GM21526 (cell line): ENCODE results near the gene ATP12A.

ENCODE experiments used
- ATAC-seq: cut with Tn5 transposase; IDR thresholded peaks from one replicate; pipeline ENCODE4 v1.9.1; 2021; ENCODE audit warnings: moderate library complexity; ENCODE audit not compliant: unreplicated experiment, low FRiP score

ATP12A gene

DNA sequence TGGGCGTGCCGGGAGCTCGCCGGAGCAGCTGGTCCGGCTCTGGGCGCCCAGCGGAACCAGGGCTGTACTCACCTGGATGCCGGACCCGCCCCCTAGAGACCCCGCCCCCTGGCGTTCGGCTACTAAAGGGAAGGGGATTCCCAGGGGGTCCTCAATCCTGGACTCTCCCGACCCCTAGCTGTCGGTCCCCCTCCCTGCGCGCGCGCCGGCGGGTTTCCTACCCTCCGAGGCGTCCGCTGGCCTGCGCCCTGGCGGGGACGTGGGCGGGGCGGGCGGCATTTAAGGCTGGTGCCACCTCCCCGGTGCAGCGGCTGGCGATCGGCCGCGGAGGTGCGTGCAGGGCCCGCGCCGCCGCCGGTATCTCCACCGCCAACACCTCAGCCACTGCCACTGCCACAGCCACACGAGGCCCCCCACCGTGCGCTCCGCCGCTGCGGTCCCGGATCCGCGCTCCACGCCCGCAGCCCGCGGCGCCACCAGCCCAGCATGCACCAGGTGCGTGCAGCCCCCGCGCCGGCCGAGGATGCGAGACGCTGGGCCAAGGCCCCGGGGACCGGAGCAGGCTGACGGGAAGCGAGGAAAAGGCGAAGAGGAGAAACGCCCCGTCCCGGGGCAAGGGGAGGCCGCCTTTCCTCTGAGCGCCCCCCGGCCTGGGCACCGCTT, at the start of gene ATP12A:
Gene ATP12A (plus strand): TSS at position 151 of the 663 bp plus-strand sequence. CDS start 336 bp downstream, at position 487.
- ATAC-seq: no peak

DNA sequence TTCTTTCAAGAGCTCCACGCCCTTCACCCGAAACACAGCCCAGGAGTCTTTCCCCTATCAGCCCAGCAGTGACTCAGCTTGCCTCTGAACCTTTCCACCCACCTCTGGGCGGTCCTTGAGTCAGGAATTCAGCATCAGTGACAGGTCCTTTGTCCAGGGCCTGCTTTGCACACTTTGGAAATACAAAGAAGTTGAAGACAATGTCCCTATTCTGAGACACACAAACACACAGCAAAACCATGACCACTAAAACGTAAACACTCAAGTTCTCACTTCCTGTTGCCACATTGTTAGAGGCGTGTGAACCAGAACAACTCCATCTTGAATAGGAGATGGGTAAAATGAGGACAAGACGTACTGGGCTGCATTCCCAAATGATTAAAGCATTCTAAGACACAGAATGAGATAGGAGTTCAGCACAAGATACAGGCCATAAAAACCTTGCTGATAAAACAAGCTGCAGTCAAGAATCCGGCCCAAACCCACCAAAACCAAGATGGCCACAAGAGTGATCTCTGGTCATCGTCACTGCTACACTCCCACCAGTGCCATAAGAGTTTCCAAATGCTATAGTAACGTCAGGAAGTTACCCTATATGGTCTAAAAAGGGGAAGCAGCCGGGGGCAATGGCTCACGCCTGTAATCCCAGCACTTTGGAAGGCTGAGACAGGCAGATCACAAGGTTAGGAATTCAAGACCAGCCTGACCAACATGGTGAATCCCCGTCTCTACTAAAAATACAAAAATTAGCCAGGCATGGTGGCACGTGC, 49.2 kb upstream of the ATP12A start:
- no peak for ATAC-seq

DNA sequence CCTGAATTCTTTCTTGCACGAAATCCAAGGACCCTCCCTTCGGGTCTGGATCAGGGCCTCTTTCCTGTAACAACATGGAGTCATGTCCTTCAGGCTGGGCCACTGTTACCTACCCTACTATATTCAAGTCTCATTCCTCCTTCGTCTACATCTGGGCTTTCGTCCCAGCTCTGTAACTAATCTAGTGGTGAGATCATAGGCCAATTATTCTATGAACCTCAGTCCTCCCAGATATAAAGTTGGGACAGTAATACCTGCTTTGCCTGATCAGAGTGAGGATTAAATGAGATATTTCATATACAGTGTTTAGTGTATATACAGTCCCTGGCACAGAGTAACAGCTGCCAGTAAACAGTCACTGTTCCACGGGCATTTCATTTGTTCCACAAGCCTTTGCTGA, 48.3 kb upstream of the ATP12A start:
- ATAC-seq: no peak

DNA sequence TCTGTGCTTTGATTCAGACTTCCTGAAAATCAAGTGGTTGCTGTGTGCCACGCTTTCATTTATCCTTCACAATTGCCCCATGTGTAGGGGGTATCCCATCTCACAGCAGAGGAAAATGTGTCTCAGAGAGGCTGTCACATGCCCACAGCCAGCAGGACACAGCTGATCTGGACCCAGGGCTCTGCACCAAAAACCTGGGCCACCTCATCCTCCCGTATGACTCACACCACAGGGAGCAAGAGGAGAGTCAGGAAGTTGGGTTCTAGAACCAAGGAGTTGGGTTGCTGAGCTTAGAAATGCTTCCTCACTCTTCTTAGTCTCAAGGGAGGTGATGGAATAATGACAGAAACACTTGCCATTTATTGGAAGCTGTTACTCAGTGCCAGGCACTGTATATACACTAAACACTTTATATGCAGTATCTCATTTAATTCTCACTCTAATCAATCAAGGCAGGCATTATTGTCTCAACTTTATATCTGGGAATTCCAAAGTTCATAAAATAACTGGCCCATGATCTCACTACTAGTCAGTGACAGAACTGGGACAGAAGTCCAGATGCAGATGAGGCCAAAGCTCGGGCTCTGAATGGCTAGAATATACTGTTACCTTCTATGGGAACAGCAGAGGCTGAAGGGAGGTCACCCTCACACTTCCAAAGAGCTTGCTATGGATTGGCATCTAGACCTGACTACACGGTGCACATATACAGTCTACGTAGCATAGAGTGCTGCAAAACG, 47.7 kb upstream of the ATP12A start:
- ATAC-seq: no peak

DNA sequence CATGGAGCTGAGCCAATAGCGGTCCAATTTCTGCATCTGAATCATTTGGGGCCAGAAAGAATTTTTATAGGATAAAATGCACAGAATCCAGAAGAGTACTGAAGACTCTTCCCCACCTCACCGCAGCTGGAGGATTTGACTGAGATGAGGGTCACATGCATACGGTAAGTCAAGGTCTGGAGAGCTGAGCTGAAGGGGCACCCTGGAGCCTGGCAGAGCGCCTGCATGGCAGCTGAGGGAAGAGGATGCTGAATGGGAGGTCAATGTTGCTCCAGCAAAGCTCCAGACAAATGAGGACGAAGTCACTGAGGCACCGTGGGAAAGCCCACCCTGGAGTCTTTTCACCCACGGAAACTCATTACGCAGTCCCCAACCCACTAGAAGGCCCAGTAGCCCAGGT, 43.4 kb upstream of the ATP12A start:
- ATAC-seq: no peak

DNA sequence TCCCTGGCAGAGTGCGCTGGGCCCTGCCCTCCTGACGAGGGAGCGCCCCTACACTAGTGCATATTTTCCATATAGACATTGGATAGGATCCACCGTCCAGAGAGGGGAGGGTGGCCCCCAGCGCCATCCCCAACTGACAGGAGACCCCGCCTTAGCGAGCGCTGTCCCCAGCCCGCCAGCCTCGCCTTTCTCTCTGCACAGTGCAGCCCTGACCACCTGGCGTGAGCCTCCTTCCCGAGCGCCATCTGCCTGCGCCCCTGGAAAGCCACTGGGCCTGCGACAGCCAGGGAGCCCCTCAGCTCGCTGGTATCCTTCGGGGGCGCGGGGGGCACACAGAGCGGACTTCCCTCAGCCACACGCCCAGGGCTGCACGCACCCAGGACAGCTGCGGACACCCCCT, 42.1 kb upstream of the ATP12A start:
- ATAC-seq: no peak

DNA sequence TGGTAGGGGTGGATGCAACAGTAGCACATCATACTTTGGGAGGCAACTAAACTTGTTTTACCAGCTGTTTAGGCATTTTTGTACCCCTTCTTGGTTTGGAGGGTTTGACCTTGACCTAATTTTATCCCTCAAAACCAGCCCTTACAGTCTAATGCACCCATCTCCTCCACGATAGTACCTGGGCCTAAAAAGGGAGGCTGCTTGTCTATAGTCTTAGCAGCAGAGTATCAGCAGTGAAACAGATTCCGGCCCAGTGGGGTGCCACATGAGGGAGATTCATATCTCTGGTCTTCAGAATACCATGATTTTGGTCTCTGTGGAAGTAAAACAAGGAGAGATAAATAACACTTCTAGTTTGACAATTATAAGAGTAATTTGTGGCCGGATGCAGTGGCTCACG, 39.5 kb upstream of the ATP12A start:
- ATAC-seq: no peak

DNA sequence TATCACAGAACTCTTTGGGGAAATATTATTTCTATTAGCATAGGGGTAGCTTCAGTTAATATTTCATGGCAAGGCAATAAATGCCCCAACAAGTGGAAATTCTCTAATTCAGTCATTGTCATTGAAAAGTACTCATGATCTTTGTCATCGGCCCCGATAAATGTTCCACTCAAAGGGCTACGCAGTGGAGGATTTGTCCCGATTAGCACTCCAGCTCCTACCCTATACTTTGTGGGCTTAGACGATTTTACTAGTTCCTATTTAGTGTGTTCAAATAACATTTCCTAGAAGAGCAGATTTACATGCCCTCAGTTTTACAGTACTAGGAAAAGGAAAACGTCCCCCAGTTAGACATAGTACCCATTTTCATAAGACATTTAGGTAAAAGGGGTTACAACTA, 38.0 kb upstream of the ATP12A start:
- no peak for ATAC-seq

DNA sequence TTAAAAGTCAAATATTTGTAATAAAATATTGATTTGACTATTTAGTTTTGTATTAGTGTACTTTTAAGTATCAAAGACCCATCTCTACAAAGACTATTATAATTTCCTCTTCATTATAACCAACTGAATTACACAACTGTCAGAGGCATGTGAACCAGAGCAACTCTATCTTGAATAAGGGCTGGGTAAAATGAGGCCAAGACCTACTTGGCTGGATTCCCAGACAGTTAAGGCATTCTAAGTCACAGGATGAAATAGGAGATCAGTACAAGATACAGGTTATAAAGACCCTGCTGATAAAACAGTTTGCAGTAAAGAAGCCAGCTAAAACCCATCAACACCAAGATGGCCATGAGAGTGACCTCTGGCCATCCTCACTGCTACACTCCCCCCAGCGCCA, 36.2 kb upstream of the ATP12A start:
- ATAC-seq: no peak

DNA sequence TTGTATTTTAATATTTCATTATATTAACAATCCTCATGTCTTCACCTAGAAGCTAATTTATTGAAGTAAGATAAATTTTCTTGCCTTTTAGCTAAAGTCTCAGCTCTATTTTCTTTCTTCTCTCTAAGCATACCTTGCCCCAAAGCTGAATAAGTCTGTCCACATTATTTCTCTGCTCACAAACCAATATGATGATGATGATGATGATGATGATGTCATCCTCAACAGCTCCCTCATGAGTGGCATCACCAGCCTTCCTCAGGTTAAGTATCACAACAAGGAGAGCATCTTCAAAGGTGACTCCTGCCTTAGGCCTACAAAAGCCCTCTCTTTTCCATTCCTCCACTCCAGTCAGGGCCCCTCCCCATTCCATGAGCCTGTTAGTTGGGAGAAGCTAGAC, 31.9 kb upstream of the ATP12A start:
- ATAC-seq: no peak

DNA sequence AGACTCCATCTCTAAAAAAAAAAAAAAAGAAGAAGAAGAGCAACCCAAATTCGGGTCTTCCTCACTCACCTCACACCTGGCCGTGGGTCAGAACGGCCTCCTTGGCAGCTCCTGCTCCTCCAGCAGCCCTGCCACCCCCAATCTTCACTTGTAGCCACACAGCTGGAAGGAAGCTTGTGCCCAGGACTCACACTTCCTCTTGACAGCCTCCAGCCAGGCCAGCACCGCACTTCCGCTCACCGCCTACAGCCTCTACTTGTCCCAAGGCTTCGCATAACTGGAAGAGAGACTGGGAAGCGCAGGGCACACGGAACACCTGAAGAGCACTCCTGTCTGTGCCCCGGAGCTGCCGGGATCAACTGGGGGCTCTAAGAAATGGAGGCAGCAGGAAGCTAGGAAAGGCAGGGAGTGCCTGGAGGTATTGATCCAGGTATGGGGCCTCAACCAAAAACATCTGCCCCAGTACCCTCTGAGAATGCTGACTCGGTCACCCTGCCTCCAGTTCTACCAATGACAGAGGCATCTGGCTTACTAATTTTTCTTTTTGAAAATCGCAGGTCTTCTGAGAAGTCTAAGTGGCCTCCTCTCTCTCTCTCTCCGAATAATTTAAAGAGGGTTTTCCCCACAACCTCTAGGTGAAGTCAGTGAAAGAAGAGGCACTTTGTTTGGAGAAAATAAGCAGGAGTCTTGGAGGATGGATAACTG, 31.1 kb upstream of the ATP12A start:
- no peak for ATAC-seq

DNA sequence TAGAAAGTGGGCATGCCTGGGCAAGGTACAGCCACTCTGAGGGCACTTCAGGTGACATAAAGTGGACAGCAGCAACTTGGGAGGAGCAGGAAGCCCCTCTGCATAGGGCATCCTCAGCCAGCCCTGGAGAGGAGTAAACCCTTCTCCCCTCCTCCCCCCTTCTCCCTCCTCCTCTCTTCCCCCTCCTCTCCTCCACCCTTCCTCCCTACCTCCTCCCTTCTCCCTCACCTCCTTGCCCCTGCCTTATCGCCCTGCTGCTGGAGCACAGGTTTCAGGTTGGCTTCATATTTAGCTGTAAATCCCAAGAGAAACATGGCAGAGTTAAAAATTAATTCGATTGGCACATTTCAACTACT, 30.5 kb upstream of the ATP12A start:
- no peak for ATAC-seq

DNA sequence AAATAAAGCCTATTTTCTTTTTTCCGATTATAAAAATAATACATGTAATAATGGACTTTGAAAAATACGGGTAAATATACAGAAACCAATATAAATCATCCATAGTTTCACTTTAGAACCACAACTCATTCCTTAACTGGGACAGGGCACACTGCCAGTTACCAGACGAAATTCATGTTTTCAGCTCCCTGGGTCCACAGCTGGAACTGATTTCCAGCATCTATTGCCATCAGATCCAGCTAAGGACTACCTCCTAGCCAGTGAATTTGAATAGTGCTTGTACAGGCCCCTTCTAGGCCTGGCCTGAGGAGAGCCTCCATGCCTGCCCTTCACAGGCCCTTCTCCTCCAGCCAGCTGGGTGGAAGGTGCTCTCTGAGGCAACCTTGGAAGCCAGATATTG, 30.0 kb upstream of the ATP12A start:
- no peak for ATAC-seq

DNA sequence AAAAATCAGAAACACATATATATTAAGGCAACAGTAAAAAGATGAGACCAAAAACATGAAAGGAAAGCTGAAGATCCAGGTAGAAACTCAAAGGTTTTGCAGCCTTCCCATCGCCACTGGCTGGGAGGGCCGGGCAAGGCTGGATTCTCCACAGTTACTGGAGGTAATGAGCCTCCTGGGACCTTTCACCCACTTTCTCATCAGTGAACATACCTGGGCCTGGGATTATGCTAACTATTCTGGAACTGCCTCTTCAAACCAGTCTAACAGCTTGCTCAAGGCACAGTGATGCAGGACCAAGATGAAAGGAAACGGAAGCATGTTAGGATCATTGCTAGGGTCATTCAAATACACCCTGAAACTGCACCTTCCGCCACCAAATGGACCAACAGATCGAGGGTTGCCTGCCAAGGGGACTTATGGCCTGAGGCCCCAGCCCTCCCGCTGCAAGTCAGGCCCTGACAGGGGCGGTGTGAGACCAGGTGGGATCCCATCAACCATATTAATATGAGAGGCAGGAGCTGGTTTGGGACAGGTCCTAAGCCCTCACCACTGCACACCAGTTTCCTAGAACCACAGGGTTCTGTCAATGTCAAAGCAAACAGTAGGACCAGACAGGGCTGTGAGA, 28.4 kb upstream of the ATP12A start:
- ATAC-seq: no peak

DNA sequence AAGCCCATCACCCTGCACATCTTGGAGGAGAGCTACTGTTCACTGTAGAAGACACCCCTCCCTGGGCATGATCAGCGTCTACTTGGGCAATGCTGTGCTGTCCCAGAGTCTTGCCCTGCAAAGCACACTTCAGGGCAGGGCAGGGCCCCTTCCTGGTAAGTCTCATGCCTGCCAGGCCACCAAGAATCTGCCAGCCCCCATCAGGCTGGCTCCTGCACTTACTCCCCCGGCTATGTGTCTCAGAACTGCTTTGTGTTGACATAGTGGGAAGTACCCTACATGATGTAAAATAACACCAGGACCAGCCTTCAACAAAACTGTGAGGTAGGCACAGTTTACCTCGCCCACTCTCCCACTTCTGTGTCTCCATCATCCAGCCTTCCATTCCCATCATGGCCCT, 27.8 kb upstream of the ATP12A start:
- no peak for ATAC-seq

DNA sequence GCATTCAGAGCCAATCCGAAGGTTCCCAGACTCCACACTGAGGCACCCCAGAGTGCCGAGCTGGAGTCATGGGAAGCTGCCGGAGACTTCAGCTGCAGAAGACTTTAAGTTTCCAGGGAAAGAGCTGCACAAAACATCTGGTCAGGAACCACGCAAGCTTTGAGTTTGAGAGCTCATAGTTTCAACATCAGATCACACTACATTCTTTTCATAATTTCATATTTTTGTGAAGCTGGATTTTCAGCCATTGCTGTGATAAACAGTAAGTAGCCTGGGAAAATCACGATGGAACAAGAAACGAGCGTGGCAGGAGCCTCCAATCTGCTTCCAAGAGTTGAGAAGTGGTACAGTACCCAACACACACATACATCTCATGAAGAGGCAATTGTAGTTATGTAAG, 25.5 kb upstream of the ATP12A start:
- no peak for ATAC-seq

DNA sequence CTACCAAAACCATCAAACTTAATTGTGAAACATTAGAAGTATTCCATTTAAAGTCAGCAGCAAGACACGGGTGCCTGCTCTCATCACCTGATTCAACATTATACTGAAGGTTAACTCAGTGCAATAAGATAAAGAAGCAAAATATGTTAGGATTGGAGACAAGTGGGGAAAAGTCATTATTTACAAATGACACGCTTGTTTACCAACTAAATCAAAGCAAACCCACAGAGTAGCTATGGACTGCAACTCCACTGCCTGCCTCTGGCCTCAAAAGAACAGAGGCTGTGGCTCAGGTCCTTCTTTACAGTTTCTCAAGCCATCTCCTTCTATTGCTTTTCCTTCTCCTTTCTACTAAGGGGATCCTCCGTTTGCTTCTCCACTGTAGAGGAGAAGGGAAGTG, 21.0 kb upstream of the ATP12A start:
- no peak for ATAC-seq

DNA sequence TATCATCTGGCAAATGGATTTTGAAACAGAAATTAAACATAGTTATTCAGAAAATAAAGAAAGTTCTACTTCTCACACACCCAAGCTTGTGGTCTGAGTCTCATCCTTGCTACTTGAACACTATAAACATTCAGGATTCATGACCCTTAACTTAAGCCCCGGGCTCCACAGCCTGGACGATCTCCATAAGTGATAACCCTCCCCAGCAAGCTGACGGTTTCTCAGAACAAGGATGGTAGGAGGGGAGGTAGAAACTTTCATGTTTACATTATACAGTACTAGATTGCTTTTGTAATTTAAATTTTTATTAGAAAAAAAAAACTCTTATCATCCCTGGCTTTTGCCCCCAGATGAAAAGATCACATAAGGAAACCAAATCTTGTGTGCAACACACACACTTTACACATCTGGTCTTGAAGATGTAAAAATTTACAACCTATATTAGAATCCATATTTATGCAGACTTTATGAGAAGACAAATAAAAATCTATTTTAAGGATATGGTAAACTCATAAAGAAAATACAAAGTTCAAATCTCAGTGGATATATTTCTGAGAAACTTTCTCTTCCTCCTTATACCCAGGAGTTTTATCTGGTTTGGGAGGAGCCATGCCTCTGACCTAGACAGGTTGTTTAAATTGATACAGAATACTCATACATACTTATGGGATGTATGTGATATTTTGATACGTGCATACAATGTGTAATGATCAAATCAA, 20.0 kb upstream of the ATP12A start:
- ATAC-seq: no peak

DNA sequence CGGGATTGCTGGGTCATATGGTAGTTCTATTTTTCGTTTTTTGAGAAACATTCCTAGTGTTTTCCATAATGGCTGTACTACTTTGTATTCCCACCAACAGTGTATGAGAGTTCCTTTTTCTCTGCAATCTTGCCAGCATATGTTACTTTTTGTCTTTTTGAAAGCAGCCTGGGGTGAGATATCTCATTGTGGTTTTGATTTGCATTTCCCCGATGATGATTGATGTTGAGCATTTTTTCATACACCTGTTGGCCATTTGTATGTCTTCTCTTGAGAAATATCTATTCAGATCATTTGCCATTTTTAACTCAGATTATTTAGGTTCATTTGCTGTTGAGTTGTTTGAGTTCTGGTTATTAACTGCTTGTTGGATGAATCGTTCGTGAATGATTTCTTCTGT, 18.5 kb upstream of the ATP12A start:
- no peak for ATAC-seq
